Epithelial cell of proximal tubule (primary cell): ENCODE data around the gene KRTAP19-1. TPM values are rescaled to one million over a fixed set of nuclear protein-coding genes. Genes with fewer than 3 reads are reported as not detected.
A peak's percentile ranks its signal among the peaks of the same experiment; 100 is the strongest.
"Not testable (repeated sequence)": the region's sequence is repeated elsewhere in the genome, so short reads cannot be mapped to it uniquely, and the experiment has no call there.

Experiments
- DNase-seq: peaks from one replicate; pipeline ENCODE4 v3.0.0-alpha.2; 2011; ENCODE audit warnings: low read depth
- H3K4me3 ChIP-seq: 2 replicates; pipeline ENCODE4 v1.5.1; 2011; ENCODE audit warnings: low read depth, mild to moderate bottlenecking, low read length
- total RNA-seq: library from RNA; depleted of rRNA; stranded (reverse); fragments of >200 nt; gene quantifications from 2 replicates; pipeline ENCODE4 v1.2.3, GENCODE V29; 2015
- TF ChIP-seq, protein P1 (sequence below): conservative IDR thresholded peaks from 2 replicates; pipeline ENCODE4 v1.5.1; 2012; ENCODE audit warnings: low read depth, mild to moderate bottlenecking, low read length

Gene KRTAP19-1
- total RNA-seq: not detected in 2 replicates

DNA sequence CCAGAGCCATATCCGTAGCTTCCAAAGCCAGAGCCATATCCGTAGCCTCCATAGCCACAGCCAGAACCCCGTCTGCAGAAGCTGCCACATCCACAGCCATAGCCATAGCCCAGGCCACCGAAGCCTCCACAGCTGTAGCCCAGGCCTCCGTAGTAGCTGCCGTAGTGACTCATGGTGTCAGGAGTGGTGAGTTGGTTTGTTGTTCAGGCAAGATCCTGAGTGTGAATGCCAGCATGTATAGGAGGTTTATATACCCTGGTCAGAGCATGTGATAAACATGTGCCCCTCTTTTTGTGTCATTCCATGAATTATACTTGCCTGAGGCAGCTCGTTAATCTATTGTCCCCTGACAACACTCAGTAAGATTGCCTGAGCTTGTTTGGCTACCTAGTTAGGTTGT is at the start of gene KRTAP19-1:
KRTAP19-1 (minus strand) TSS at position 223 of the 400 bp plus-strand sequence; CDS start at position 173, 50 bp downstream.
- no peak within 1 kb of the TSS for H3K4me3 ChIP-seq
- no peak for DNase-seq
- TF ChIP-seq, protein P1, sequence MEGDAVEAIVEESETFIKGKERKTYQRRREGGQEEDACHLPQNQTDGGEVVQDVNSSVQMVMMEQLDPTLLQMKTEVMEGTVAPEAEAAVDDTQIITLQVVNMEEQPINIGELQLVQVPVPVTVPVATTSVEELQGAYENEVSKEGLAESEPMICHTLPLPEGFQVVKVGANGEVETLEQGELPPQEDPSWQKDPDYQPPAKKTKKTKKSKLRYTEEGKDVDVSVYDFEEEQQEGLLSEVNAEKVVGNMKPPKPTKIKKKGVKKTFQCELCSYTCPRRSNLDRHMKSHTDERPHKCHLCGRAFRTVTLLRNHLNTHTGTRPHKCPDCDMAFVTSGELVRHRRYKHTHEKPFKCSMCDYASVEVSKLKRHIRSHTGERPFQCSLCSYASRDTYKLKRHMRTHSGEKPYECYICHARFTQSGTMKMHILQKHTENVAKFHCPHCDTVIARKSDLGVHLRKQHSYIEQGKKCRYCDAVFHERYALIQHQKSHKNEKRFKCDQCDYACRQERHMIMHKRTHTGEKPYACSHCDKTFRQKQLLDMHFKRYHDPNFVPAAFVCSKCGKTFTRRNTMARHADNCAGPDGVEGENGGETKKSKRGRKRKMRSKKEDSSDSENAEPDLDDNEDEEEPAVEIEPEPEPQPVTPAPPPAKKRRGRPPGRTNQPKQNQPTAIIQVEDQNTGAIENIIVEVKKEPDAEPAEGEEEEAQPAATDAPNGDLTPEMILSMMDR: no peak

DNA sequence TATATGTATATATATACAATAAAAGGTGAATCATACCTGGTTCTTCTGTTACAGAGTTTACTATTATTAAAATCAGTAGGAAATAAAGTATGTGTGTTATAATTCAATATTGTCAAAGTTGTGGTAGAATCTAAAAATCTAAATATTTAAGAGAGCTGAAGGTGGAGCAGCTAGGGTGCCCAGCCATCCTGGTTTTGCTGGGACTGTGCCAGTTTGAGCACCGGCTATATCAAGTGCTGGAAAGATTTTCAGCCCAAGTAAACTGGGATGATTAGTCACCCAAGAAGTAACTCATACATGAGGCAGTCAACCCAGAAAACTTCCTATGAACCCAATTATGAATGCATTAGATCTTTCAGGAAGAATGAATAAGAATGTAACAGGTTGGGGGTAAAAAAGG is 38.7 kb upstream of the KRTAP19-1 start:
- DNase-seq: no peak
- TF ChIP-seq, protein P1: no peak
- H3K4me3 ChIP-seq: no peak overlapping the region

- H3K4me3 ChIP-seq: no peak overlapping the region
- TF ChIP-seq, protein P1: no peak
- DNase-seq: no peak
Observed at GRCh38 chr21:30515681-30516080, 35.5 kb upstream of the KRTAP19-1 start.

DNA sequence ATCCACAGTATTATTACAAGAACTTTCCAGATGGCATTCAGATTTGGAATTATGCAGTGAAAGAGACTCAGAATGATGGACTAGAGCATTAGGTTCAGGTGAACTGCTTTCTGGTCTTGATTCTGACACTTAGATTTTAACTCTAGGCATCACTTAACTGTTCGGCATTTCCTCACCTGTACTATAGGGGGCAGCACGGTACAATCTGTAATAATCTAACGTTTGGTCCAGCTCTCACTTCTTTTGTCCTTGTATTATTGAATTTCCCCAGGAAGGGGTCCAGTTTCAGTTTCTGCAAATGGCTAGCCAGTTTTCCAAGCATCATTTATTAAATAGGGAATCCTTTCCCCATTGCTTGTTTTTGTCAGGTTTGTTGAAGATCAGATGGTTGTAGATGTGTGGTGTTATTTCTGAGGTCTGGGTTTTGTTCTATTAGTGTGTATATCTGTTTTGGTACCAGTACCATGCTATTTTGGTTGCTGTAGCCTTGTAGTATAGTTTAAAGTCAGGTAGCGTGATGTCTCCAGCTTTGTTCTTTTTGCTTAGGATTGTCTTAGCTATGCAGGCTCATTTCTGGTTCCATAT is 25.5 kb upstream of the KRTAP19-1 start:
- DNase-seq, H3K4me3 ChIP-seq: not testable (repeated sequence)
- TF ChIP-seq, protein P1: peak; percentile 29

GRCh38 chr21:30502041-30502440 is 21.9 kb upstream of the KRTAP19-1 start, which contains the start of gene KRTAP19-5:
KRTAP19-5 (minus strand) TSS chr21:30502141; CDS start chr21:30502090, 51 bp downstream.
- DNase-seq: no peak
- no peak within 1 kb of the TSS for H3K4me3 ChIP-seq
- TF ChIP-seq, protein P1: no peak

- TF ChIP-seq, protein P1: no peak
- no peak for DNase-seq
- H3K4me3 ChIP-seq: no peak within 1 kb of the TSS
Observed at GRCh38 chr21:30497065-30497464, 16.9 kb upstream of the KRTAP19-1 start, which contains the start of gene KRTAP19-4. KRTAP19-4 (minus strand) TSS chr21:30497165; CDS start chr21:30497110, 55 bp downstream.

DNA sequence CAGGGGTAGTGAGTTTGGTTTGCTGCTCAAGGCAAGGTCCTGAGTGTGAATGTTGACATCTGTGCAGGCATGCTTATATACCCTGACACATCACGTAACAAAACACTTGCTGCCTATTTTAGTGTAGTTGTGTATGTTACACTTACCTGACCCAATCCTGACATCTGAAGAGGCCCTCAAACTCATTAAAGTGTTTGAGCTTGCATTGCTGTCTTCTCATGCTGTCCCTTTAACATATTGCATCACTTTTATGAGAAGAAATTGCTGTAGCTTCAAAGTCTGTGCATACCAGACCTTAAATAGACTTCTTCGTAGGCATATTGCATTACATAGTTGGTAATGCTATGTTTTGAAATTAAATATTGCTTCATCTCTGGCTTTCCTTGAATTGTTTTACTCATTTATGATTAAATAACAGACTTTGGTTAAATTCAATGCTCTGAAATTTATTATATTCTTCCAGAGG is 11.8 kb upstream of the KRTAP19-1 start, which contains the start of gene KRTAP19-3:
KRTAP19-3 (minus strand) TSS at position 51 of the 466 bp plus-strand sequence. CDS start 56 bp downstream, outside the sequence.
- no peak for DNase-seq
- TF ChIP-seq, protein P1: no peak
- no peak within 1 kb of the TSS for H3K4me3 ChIP-seq
